ENCODE results near the gene MRPS15.
"Not testable (repeated sequence)": the region's sequence is repeated elsewhere in the genome, so short reads cannot be mapped to it uniquely, and the experiment has no call there.

MRPS15 gene

DNA sequence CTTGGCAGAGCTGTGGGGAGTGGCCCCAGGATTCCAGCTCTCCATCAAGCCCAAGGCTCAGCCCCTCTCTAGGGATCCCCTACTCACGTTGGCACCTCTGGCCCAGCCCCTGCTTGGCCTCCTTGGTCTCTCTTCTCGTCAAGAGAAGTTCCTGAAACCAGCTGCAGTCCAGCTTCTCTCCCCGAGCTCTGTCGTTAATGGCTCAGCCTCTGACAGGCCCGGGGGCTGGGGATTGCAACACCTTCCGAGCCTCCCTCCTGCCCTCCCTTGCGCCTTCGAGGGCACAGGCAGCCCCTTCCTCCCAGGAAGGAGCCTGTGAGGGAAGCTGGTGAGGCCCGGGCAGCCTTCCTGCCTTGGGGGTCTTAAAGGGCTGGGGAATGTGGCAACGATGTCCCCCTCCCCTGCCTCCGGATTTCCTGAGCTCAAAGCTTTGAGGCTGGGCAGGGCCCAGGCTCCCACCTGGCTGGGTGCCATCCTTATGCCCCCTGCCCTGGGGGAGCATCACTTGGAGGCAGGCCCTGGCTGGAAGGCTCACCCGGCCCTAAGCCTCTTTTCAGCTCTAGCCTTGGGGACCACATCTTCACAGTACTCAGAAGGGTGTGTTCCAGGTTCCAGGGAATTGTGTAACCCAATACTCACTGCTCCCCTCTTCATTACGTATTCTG, 18.7 kb upstream of the MRPS15 start, which contains the start of gene CSF3R:
TSS of gene CSF3R (minus strand) at position 190 of the 665 bp plus-strand sequence. CDS start 3,417 bp downstream, outside the sequence.
- no peak for DNase-seq

DNA sequence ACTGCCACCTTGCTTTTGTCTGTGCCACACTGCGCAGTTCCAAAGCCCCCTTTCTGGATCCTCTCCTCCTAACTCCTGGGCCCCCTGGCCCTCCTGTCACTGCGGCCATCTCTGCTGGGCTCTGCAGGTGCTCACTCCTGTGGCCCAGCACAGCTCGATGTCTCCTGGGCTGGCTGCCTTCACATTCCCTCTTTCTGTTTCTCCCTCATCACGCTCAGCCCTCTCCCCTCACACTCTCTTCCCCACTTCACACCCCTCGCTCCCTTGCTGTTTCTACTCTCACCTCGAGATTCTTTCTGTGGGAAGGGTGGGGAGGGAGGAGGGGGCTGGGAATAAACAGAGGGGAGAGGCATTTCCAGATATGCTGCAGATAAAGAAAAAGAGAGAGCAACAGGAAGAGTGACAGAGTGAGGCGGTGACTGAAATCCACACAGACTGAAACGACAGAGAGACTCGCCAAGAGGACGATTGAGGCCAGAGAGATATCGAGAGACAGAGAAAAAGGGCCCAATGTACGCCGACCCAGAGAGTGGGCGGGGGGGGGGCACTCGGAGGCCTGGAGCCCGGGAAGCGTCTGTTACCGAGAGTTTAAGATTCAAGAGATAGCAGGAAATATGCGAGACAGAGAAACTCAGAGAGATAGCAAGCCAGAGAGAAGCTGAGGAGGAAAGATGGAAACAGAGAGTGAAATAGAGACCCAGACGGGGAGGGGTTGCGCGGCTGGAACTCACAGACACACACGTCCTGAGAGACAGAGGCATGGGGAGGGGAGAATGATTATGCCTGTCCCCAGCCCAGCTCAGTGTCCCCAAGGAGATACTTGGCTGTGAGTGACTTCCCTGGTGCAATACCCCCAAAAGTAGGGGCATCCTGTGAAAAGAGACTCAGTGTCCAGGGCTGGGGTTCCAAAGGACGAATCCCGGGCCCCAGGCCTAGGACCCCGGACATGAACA, 17.9 kb upstream of the MRPS15 start:
- DNase-seq, result no peak

DNA sequence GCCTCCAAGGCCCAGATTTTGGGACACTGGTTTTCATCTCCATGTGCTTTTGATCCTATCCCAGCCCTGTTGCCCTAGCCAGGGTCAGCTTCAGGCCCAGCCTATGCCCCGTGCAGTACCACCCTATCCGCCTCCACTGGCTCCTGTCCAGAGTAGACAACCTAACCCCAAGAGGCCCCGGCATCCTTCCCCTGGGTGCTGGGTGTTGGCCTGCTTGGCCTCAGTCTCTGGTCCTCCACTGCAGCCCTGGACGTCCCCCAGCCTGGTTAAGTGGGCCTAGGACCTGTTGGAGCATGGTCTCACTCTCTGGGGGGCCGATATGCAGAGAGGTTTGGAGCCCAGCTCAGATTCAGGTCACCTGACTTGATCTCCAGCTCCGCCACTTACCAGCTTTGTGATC, 16.9 kb upstream of the MRPS15 start:
- no peak for DNase-seq

DNA sequence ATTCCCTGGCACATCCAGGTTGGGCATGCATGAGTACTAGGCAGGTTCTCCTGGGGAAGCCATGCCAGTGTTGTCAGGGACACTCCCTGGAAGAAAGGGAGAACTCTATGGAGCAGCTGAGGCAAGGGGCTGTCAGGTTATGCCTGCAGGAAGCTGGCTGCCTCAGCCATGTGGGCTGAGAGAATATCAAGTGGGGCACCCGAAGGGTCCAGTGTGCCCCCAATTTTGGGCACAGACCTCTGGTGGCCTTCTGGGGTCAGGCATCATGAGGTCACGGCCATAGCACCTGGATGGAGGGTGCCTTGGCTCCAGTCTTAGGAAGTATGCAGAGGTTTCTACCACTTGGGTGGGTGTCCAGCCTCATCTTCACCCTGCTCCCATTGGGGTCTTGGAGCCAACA, 16.0 kb upstream of the MRPS15 start:
- no peak for DNase-seq

DNA sequence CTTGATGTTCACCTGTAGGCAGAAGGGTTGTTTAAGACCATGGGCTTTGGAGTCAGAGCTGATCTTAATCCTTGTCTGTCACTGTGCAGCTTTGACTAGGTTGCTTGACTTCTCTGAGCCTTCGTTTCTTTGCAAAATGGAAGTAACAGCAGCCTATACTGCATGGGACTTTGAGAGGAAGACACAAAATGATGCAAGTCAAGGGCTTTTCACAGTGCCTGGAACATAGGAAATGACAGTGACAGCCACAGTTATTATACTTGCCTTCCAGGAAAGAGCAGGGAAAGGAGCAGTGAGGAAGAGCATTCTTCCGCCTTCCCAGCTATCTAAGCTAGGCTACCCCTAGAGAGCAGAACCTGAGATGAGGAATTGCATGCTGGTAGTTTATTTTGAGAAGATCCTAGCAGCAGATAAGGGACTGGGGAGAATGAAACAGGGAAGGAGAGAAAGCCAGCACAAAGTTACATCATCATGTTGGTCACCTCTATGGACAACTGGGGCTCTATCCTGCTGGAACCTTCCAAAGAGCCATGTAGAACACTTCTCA, 15.4 kb upstream of the MRPS15 start:
- DNase-seq, result no peak

DNA sequence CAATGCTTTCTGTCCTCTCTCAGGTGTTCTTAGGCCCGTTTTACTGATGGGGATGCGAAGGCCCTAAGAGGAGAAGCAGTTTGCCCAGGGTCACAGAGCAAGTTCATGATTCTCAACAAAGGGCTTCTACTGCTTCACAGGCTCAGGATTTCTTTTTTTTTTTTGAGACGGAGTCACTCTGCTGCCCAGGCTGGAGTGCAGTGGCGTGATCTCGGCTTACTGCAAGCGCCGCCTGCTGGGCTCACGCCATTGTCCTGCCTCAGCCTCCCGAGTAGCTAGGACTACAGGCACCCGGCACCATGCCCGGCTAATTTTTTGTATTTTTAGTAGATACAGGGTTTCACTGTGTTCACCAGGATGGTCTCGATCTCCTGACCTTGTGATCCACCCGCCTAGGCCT, 13.4 kb upstream of the MRPS15 start:
- DNase-seq, result not testable (repeated sequence)

DNA sequence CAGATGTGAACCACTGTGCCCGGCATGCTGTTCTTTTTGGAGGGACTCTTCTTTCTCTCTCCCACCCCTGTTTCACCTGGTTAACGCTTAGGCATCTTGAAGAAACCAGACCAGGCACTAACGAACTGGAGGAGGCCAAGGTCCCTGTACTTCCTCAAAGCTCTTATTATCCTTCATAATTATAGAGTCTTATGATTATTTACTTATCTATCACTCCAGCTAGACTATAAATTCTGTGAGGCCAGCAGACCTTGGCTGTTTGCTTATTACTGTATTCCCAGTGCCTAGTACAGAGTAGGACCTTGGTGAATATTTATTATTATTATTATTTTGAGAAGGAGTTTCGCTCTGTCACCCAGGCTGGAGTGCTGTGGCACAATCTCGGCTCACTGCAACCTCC, 12.8 kb upstream of the MRPS15 start:
- DNase-seq, result no peak

DNA sequence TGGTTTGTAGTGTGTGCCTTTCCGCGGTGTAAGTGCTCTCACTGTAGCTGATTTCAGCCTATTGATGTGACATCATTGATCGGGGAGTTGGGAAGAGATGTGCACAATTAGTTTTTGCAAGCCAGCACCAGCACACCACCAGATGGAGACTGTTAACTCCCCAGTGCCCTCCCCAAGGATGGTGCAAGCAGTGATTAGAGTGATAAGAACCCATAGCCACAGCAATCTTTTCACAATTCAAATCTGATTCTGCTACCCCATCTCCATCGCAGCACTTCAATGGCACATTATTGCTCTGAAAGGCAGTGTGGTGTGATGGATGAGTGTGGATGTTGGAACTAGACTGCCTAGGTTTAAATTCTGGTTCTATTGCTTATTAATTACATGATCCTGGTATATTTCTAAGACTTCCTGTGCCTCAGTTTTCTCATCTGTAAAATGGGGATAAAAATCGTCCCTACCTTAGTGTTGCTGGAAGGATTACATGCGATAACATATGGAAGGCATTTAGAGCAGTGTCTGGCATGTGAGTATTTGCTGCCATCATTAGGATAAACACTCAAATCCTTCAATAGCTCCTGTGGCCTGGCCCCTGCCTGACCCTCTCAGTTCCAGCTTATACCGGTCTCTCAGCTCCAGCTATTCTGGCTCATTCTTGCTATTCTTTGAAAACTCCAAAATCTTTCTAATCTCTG, 11.9 kb upstream of the MRPS15 start:
- no peak for DNase-seq

DNA sequence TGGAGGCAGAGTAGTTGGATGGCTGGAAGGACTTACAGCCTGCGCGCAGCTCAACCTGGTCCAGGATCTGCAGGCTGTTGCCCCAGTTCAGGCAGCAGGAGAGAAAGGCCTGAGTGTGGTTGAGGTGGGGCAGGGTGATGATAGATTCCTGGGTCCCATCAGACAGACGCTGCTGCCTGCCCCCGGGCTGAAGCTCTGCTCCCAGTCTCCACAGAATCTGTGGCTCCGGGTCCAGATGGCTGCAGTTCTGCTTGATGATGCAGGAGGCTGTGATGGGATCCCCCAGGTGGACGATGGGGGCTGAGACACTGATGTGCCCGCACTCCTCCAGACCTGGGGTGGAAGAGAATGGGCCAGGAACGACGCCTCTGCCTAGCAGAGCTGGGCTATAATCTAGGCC, 11.2 kb upstream of the MRPS15 start:
- no peak for DNase-seq

DNA sequence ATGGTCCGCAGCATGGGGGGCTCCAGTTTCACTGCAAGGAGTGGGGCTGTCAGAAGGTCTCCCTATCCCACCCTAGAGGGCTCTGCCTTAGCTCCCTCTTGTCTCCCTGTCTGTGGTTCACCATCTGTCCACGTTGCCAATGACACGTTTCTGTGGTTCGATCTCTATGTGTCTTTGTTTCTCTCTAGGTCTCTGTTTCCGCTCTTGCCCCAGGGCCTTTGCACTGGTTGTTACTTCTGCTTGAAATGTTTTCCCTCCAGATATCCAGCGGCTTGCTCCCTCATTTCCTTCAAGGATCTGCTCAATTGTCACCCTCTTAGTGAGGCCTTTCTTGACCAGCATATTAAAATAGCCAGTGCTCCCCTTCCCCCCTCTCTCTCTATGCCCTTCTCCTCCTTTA, 8.5 kb upstream of the MRPS15 start:
- DNase-seq, result no peak

DNA sequence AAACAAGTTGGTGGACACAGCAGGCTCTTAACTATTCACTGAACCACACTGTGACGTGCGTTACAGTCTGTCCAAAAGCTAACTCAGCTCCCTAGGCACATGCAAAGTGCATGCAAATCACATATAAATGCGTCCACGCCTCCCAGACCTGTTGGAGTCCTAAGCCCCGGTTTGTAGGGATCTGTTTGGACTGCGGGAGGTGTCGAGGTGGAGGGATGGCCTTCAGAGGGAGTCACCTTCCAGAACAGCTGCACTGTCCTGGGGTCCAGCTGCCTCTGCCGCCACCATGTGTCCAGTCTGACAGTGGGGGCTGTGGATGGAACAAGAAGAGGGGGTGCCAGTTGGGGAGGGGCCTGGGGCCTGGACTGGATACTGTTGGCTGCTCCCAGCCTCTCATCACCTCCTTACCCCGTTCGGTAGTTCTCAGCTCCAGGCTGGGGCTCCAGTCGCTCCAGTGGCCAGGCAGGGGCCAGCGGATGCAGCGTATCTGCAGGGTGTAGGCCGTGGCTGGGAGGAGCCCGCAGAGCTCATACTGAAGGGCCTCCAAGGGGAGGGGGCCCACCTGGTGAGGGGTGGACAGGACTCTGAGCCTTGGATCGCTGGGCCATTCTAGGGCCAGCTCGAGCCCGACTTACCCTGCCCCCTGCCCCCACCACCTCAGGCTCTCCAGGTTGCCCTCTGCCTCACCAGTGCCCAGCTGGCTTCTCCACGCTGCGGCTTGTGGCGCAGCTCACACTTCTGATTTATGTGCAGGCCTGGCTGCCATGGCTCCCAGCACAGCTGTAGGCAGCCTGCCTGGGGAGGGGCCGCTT, 7.9 kb upstream of the MRPS15 start:
- DNase-seq, result no peak

DNA sequence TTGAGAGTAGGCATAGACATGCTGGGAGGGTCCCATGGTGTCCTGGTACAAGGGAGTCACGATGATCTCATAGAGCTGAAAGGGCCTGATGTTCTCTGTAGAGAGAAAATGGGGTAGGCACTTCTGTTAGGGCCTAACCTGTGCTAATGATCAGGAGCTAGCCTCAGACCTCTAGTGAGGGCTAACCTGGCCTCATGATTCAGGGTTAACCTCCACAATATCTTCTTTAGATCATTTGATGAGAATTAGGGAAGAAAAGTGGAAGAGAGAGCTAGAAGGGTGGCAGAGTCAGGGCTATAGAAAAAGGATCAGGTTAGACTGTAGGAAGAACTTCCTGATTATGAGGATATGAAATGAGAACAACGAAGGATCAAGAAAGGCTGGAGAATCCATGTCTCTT, 5.0 kb upstream of the MRPS15 start:
- no peak for DNase-seq

DNA sequence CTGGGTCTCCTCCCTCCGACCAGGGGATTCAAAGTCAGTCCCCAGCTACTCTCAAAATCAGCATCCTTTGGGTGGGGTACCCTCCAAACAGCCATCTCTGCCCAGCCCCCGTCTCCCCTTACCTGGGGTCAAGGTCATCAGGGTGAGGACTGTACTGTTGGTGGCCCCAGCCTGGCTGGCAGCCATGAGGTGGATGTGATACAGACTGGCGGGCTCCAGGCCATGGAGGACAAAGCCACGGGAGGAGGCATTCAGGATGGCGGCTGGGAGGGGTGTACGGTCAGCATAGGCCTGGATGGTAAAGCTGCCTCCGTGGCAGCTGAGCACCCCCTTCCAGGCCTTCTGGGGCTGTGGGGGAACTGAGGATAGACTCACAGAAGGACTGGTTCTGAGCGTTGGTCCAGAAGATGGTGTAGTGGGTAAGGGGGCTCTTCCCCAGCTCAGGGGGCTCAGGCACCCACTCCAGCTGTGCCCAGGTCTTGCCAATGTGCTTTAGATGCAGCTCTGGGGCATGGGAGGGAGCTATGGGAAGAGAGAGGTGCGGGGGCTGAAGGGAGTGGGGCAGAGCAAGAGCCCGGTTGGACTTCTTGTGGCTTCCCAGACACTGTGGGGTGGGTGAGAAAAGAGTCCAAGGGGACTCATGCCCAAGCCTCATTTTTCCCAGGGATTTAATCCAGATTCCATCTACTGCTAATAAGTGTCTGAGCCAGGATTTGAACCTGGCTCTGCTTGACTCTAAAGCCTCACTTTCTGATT, 3.7 kb upstream of the MRPS15 start:
- DNase-seq, result no peak

DNA sequence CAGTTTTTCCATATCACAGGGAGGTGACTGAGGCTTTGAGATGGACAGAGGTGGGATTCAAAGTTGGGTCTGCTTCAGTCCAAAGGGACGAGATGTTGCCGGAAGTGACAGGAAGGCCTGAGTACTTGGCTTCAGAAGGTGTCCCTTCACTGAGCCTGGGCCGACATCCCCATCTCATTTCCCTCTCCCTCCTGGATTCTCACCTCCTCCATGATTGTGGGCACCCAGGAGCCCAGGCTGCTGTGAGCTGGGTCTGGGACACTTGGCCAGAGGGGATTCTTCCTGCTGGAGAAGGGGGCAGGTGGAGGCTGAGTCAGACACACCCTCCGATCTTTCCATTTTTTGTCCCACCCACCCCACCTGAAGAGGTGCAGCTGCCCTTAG, 2.8 kb upstream of the MRPS15 start:
- no peak for DNase-seq

DNA sequence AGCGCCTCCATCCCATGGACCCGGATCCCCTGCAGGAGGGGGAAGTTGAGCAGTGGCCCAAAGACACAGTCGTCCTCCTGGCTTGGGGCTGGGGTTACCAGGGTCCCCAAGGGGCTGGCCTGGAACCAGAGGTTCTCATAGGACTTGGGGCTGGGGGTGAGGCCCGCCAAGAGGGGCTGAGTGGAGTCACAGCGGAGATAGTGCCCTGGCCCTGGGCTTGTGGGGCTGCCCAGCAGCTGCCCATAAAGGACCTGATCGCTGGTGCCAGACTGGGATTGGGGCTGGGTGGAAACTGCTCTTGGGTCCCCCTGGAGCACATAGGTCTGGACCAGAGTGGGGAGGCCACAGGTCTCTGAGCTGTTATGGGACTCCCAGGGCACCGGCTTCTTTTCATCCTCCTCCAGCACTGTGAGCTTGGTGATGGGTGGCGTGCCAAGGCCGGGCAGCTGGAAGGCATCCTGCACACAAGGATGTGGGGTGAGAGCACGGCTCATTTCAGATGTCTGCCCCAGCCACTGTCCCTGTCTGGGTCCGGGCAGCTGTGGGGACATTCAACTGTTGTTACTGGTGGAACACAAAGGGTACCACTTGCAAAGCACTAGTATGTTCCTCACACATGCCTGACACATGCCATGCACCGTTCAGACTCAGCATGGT, 2.3 kb upstream of the MRPS15 start:
- DNase-seq, result no peak

DNA sequence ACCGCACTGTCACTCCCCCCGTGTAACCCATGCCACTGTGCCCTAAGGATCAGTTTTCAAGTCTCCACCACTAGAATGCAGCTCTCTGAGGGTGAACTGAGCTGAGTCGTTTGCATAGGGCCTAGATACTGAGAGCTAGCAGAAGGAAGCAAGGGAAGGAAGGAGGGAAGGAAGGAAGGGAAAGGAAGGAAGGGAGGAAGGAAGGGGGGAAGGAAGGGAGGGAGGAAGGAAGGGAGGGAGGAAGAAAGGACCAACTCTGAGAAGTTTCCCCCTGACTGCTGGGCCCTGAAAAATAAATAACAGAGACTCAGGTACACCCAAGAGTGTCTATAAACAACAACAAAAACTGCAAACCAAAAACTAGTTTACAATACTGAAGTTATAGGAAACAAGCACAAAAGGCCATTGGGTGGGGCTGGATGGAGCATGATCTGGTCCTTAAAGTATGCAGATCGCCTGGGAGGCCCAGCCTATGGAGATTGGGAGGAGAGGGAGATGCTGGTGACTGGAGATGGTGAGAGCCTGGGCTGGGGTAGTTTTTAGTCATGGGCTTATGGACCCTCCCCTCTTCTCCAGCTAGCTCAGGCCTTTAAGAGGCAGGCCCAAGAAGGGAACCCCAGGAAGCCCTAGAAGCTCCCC, 1.7 kb upstream of the MRPS15 start:
- DNase-seq, result no peak

DNA sequence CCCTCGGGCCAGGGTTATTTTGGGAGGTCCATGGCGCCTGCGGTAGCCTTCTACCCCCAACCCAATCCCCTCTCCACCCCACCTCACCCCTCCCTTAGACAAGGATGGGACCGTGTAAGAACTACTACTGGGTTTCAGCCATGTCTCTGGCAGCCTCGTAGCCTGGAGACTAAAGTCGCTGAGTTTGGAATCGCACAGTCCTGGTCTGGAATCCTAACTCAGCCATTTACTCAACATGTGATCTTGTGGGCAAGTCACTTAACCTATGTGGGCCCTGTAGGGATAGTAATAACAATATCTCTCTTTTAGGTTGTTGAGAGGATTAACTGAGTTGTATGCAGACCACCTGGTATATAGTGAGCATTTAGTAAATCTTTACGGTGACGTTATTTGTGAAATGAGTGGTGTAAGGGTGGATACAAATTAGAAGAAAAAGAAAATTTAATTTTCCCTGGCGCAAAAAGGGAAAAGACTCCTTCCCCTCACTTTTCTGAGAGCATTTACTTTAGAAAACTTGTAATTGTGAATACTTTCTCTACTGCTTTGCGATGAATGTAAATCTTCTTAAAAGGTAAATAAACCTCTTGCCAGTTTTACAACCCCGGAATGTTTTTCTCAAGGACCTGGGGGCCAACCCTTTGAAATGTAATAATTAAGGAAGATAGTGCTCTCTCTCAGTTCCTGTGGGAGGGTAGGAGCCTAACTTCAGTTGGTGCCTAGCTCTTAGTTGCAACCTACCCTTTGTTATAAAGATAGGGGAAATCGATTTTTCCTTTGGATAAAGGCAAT, 615 bp upstream of the MRPS15 start:
- DNase-seq, result no peak

DNA sequence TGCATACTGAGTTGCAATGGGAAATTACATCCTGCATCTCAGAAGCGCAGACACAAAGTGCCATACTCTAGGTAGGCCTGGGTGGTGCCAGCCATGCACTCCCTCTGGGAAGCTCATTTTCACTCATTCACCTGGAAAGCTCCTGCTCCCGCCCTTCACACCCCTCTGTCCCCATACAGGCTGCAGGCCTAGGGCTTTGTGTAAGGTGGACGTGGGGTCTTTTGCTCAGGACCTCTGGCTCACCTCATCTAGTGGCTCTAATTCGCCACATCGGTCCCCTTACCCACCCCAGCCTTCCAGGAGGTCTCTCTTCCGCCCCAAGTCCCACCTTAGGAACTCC, 751 bp downstream of the MRPS15 start:
- no peak for DNase-seq

DNA sequence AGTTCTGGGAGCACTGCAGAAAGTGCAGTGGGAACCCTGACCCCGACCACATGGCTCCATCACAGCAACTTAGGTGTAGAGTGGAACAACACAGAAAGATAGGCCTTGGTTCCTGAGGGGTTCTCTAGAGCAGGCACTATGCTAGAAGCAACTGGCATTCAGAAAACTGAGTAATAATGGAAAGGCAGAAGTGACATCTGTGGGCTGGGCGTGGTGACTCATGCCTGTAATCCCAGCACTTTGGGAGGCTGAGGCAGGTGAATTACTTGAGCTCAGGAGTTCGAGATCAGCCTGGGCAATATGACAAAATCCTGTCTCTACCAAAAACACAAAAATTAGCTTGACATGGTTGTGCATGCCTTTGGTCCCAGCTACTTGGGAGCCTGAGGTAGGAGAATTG, 5.3 kb downstream of the MRPS15 start:
- DNase-seq, result no peak

DNA sequence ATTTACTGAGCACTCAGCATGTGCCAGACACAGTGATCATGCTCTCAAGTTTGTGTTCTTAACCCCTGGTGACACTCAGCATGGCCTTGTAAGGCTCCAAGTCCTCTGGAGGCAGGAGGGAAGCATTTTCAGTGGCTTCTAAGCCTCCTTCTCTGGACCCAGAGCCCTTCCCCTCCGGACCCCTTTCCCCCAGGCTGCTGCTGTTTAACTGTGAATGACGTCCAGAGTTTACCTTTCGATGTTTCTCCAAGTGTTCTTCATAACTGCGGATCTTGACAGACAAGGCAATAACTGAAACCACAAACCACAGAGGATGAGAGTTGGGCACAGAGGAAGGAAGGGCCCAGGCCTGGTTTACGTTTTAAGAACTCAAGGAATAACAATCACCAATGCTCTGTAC, 6.5 kb downstream of the MRPS15 start:
- no peak for DNase-seq

Data from RPMI8226 (cell line).